Hematopoietic multipotent progenitor cell (in vitro differentiated cells): ENCODE results near the gene LRRC27. TPM values are rescaled to one million over a fixed set of nuclear protein-coding genes. Genes with fewer than 3 reads are reported as not detected.

Source experiments
- DNase-seq, 3 donors: peaks; one replicate each; pipeline ENCODE4 v3.0.0-alpha.2; 2011 to 2015; ENCODE audit warnings: low read depth in 2 of 3, low spot score in 2 of 3
- total RNA-seq: library from RNA; depleted of rRNA; stranded (reverse); fragments of >200 nt; gene quantifications from one replicate; pipeline ENCODE4 v1.2.3, GENCODE V29; 2012

Gene LRRC27
- total RNA-seq, 1 donor, result 8.1 TPM

DNA sequence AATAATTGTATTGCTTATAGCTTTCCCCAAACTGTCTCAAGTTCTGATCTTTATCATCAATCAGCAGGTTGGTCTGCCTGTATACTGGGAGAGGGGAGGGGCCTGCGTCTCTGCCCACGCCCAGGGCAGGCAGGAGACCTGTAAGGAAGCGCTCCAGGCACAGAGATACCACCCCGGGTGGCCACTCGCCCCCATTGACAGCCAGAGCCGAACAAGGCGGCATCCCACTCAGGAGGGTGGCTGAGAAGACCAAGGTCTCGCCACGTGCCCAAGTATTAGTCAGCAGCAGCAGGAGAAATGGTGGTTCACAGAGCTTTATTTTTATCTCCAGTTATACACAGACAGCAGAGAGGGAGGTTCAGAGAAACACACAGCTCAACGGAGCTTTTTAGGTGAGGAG lies 31.4 kb upstream of the LRRC27 start:
- no peak for DNase-seq

DNA sequence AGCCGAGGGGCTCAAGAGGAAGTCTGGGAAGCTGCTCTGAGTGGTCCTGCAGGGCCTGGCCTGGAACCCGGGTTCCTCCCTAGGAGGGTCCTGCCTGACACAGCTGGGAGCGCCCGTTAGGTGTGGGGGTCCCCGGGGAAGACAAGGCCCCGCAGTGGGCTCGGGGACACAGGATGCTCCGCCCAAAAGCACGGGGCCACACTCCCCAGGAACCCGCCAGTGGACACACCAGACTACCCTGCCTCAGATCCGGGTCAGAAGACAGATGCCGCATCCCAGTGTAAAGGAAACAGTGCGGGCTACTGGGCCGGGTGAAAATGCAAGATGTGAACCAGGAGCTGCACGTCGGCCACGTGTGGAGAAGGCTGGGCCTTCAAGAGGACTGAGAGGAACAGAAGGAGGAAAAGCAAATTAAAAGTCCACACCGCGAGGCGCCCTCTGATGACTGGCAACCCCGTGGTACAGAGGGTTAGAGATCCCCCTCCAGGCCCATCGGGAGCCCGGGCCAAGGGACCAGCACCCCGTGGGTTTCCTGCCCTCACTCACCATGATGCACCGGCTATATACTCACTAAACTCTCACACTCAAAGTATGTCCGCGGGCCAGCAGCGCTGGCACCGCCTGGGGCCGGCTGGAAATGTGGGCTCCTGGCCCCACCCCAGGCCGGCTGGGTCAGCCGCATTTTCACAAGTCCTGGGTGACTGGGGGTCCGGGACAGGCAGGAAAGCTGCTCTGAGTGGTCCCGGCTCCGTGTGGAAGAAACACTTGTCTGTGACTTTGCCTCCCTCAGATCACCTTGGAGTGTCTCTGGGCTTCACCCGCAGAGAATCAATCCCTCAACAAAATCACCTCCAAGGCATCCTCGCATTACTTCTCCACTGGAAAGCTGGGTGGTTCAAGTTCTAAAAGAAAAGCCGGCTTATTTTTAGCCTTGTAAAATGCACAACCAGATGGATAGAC lies 30.3 kb upstream of the LRRC27 start:
- no peak for DNase-seq

DNA sequence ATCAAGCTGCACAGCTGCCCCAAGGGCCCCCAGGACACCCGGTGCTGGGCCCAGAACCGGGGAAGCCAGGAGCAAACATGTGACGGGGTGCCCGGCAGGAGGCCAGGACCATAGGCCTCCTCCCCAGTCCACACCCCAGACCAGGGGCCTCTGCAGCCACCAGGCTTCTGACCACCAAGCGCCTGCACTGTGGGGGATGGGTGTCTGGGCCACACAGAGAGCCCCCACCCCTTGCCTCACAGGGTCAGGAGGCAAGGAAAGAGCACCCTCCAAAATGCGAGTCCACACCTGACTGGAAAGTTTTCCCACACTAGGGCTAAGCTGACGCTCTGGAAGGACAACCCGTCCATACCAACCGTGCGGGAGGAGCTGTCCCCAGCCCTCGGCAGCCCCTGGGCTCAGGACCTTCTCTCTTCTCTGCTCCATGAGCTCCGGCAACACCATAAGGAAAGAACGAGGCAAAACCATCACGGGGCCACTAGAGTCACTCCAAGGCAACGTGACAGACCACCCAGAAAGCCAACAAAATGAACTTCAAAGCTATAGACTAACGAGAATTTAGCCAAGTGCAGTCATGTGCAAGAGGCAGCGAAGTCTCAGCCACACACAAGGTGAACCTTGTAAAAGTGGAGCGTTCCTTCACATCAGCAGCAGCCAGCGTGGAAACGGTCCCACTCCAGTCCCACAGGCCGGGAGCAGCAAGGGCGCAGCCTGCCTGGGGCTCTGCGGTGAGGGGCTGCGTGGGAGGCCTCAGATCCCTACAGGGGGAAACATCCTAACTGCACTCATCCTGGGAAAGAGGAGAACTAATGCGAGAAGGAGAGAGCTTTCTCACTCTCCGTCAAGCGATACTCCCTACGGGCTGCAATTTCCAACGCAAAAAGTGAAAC lies 29.3 kb upstream of the LRRC27 start:
- DNase-seq, result no peak

DNA sequence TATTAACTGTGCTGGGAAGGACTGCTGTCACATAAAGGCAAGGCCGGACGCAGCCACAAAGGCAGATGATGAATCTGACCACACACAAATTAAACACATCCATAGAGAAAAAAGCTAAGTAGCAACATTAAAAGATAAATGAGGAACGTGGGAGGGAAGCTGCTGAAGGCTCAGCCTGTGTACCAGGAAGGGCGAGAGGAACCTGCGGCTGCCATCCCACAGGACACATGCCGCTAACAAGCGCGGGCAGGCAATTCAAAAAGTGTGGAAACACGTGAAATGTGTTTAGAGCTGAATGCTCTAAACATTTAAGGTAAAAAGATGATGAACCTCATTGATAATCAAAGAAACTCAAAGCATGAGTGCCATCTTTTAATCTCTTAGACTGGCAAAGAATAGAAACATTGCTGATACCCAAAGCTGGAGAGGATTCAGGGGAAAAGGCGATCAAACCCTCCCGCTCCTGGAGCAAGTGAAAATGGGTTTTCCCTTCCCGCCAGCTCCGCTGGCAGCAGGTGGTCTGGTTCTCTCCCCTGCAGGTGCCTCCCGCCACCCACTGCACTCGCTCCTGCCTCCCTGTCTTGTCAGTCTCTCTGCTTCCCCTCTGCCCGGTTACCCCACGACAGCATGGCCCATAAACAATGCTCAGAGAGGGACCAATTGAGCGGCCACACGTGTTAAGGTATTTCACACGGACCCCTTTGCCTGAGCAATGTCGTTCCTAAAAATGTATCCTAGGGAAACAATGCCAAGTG lies 28.5 kb upstream of the LRRC27 start:
- no peak for DNase-seq

DNA sequence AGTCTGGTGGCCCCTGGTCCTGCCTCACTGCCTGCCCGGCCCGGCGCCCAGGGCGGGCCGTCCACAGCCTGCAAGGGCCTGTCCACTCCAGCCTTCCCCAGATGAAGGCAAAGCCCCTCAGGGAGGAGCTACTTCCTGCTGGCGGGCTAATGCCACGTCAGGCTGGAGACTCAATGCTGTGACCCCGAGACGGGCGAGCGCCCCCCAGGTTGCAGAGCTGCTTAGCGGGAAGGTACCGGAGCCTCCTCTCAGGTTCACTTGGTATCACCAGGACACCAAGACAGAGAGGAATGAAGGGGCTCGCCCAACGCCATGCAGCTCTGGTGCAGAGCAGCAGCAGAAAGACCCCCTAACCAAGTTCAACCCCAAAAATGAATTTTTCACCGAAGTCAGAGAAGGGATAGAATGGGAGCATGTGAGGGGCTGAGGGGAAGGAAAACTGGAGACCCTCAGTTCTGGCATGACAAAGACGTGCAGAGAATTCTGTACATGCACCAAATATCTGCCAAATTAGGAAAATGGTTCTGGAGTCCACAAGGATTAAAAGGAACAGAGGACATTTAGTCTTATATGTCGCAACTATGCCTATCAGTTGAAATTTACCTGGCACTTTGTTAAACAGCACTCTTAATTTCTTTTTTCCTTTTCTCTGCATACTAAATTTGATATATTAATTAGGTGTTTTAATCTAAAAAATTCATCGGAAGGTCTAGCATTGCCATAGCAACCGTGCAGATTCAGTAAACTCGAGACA lies 27.1 kb upstream of the LRRC27 start:
- DNase-seq, result no peak

DNA sequence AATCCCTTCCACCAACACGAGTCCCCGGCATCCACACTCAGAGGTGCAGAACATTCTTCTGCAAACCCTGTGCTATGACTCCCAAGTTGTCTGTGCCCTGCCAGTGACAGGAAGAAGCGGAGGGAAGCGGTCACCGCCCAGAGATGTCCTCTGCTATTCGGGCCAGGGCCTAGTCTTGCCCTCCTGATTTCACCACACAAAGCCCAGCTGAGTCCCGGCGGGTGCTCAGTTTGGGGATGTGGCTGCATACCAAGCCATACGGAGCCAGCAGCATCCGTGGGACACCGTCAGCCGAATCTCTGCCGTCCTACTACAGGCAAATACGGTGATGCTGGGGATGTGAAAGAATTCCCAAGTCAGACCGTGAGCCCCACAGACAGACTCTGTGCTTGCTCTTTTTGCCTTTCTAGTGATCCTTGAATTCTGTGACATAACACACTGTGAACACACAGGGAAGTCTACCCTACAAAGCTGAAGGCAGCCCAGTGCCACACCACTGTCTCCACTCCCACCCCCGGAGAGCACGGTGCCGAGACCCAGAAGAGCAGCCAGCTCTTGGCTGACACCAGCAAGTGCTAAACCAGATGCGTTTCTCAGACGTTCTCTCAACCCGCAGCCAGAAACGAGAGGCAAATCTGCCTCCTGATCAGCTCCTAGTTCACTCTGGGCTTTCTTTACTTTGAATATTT lies 26.2 kb upstream of the LRRC27 start:
- DNase-seq, result no peak

DNA sequence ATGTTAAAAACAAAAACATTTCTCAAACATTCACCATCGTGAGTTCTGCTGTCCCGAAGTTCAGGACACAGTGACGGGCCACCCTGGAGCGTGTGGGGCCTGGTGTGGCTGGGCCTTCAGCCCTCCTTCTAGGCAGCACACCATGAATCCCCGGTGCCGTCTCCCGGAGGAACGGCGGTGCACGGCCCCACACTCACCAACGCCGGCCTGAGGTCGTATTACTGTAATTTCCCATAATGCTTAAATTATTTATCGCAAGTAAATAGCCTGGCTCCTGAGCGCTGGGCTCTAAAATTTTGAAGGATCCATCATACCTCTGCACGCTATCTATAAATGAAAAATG lies 25.7 kb upstream of the LRRC27 start:
- DNase-seq, result no peak

DNA sequence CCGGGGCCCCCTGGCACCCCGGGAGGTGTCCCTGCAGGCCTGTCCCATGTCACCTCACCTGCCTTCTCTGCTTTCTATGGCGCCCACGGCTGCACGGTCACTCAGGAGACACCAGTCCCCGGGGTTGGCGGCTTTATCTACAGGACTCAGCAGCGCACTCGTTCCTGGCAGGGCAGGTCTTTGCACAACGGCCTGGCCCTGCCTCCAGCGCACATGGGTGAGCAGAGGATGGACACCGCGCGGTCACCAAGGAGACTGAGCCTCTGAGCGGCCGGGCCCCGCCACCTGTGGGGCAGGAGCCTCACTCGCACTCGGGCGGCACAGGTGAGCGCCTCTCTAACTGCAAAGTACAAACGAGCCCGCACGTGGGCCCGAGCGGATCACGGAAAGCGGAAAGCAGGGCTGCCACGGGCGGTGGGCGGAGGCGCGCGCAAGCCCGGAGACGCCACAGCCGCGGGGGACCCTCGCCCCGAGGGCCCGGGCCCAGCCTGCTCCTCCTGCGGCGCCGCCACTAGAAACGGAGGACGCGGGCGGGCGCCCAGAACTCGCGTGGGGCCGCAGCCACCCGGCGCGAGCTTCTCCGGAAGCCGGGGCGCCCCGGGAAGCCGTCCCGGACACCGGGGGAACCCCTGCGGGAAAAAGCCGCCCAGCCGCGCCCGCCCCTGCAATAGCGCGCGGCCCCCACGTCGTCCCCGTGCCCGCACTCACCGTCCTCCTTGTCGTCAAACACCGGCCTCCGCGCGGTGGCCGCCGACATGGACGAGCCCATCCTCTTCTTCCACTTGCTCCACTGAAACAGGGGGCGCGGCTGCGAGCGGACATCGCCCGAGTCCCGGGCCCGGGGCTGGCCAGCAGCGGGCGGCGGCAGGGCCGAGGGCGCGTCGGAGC lies 24.9 kb upstream of the LRRC27 start:
- DNase-seq, result peak in 2 of 3 donors; percentile 21 to 26

DNA sequence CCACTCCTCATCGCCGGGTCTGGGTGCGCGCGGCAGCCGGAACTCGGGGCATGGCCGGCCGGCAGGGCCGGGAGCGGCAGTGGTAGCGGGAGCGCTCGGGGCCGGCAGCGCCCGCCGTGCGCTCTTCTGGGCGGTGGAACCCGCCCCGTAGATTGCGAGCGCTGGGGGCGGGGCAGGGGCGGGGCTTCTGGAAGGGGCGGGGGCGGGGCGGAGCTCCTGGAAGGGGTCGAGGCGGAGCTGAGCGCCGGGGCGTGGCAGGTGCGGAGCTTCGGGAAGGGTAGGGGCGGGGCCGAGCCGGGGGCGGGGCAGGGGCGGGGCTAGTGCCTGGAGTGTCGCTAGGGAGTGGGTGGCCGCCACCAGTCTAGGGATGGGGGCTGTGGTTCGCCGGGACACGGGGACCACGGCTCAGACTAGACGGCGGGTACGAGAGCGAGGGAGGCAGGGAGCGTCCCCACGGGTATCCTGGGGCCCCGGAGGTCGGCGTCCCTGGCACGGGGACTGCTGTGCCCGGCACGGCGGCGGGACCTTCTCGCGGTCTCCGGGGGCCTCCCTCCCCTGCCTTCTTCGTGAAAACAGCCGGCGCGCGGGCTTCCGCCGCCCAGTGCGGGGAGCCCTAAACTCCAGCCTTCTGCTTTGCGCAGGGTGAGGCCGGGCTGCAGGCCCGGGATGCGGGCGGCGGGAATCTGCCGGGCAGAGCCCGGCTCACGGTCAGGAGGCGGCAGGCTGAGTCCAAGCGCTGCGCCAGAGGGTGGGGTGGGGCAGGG lies 24.0 kb upstream of the LRRC27 start, which contains the start of gene STK32C:
Gene STK32C, minus strand, starts transcription at position 128 of the 764 bp plus-strand sequence. Its CDS starts 117 bp downstream, at position 11.
- peak; percentile 78 to 89 (median 88) for DNase-seq

DNA sequence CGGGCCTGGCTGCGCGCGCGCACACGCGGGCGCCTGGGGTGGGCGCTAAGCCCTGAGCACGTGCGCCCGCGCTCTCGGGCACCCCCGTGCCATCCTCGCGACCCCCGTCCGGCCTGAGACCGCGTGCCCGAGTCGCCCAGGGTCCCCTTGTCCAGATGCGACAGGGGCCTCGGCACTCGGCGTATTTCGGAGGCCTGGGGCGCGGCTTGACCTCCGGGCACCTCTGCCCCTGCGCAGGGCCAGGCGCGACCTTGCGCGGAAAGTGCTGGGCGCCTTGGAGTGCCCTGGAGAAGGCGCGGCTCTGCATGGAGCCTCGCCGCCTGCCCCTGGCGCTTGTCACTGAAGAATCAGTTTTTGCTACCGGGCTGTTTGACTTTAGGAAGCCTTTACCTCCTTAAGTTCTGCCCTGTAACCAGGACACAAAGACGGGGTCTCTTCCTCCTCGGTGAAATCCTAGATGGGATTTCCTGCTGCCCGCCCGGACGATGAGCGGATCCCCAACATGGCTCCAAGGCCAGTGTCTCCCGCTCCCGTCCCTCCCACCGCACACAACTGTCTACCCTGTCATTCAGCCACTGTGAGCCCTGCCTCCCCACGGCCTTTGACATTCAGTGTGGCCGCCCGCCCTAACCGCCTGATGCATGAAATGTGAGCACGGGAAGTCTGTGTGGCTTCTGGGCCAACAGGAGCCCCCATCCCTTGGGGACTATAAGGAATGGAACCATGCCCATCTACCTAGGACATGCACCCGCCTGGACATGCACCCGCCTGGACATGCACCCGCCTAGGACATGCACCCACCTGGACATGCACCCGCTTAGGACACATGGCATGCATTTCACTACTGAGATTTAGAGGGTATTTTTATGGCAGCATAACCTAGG lies 23.2 kb upstream of the LRRC27 start:
- DNase-seq, result no peak

DNA sequence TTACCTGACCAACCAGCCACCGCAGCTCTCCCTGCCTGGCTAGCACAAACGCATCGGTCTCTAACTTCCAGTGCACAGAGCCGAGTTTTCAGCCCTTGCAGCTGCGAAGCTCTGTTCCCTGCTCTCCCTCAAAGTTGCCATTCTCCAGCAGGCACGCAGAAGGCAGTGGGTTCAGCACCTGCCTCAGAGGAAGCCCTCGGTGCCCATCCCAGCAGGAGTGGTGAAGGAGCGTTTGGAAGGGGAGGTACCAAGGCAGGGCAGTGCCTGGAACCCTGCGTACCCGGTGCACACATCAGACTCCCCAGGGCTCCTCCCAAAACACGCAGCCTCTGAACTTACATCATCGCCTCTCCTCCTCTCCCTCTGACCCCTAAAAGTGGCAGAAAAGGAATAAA lies 22.5 kb upstream of the LRRC27 start:
- no peak for DNase-seq

DNA sequence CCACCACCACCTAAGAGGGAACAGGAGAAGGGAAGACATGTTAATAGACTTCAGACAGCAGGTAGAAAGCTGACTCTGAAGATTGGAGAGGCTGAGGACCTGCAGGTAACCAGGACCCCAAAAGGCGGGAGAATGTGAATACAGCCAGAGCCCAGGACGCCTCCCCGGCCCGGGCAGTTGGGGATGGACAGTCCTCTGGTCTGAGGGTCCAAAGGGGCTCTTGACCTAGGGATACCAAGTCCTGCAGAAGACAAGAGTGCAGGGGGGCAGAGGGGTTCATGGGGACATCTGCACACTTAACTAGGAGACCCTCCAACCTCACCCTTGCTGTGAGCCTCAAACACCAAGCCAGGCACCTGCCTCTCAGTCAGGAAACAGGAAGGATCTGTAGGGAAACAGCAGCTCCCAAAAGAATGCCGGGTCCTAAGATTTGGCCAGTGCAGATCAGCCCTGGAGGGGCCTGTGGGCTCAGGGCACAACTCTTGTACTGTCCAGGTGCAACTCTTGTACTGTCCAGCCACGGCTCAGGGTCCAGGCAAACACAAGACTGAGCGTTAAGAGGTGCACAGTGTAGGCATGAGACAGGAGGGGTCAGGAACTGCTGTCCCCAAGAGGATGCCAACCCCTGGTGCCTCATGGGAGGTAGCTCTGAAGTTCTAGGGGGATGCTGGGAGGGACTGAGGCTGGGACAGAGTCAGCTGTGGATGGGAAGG lies 22.0 kb upstream of the LRRC27 start:
- no peak for DNase-seq

DNA sequence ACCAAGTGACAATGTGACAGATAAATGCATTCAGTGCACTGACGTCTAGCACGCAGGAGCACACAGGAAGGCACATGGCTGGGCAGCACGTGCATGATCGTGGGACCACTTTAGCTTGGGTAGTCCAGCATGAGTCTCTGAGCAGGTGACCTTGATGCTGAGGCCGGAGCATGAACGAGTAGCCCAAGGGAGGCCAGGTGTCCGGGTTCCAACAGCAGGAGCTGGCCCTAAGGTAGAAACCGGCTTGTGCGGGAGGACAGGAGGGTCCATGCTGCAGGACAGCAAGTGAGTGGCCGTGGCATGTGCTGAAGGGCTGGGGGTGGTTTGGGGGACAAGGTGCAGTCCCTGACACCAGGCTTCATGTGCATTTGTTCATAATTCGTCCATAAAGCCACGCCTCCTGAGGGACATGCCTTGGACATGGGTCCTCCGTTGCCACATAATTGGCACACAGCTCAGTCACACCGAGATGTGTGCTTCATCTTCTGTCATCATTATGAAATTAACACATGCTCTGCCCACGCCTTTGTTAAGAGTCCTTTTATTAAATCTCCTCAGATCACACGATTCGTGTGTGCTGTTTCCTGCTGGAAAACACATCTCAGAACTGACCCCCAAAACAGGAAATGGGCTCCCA lies 21.2 kb upstream of the LRRC27 start:
- no peak for DNase-seq

DNA sequence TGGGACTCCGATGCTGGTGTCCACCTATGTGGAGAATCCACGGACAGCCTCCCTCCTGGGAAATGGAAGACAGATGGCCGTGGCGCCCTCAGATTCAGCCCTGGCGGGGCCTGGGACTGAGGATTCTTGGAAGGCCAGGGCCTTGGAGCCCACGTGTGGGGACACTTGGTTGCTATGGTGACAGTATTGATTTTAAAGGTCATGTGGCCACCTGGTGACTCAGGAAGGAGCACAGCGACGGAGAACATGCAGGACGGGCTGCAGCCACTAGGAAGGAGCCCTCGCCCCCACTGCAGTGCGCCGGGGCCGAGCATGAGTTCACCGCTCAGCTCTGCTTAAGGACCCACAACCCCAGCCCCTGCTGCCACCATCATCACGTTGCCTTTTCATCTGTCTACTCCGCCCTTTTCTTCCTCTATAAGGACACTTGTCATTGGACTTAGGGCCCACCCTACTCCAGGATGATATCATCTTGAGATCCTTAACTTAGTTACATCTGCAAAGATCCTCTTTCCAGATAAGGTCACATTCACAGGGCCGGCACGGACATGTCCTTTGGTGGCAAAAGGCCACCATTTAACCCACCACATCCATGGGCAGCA lies 20.6 kb upstream of the LRRC27 start:
- no peak for DNase-seq

DNA sequence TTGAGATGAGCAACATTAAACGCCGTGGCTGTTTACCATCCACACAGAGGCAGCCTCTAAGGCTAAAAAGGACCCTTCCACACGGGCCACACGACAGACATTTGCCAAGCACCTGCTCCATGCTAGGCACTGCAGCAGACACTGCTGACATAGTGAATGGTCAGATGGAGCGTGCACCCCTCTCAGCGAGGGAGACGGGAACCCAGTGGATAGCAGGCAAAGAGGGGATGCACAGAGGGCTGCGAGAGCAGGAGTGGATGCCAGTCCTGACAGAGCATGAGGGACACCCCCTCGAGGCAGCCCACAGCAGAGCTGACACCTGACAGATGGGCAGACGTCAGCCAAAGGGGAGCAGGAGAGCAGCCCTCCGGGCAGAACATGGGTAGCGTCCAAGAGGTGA lies 18.7 kb upstream of the LRRC27 start:
- no peak for DNase-seq
